ENCODE measurements around the gene DAD1.
"Not testable (repeated sequence)": the region's sequence is repeated elsewhere in the genome, so short reads cannot be mapped to it uniquely, and the experiment has no call there.

The DAD1 gene

DNA sequence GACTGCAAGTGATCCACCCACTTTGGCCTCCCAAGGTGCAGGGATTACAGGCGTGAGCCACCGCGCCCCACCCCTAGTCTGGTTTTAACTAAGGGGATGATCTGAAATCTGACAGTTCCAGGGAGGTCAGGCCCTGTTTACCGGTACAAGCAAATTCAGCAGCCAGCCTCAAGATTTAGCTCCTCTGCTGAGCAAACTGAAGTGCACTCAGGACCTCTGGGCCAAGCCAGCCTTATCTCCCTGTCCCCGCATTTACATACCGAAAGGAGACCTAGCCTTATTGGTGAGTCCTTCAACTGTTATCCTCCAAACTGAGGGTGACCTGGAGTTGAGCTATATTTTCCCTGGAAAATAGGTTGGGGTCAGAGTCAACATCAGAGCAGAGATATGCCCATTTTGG, 8.2 kb upstream of the DAD1 start:
- TF ChIP-seq JUND (IDR thresholded peaks at IDR 0.05; ENCODE audit: low read depth) = no peak
- DNase-seq (ENCODE audit: low read depth in 1 of 2, low spot score in 1 of 2) = no peak
- in situ Hi-C loops (cut with HindIII; ENCODE audit: low pct_unique_long_range_greater_than_20kb, low sequenced_read_pairs) = no loop called here

- in situ Hi-C loops (cut with HindIII; ENCODE audit: low pct_unique_long_range_greater_than_20kb, low sequenced_read_pairs) = no loop called here
- no peak for DNase-seq (ENCODE audit: low read depth in 1 of 2, low spot score in 1 of 2)
- no peak for TF ChIP-seq JUND (IDR thresholded peaks at IDR 0.05; ENCODE audit: low read depth)
Measured at GRCh38 chr14:22596354-22596879, 7.4 kb upstream of the DAD1 start.

DNA sequence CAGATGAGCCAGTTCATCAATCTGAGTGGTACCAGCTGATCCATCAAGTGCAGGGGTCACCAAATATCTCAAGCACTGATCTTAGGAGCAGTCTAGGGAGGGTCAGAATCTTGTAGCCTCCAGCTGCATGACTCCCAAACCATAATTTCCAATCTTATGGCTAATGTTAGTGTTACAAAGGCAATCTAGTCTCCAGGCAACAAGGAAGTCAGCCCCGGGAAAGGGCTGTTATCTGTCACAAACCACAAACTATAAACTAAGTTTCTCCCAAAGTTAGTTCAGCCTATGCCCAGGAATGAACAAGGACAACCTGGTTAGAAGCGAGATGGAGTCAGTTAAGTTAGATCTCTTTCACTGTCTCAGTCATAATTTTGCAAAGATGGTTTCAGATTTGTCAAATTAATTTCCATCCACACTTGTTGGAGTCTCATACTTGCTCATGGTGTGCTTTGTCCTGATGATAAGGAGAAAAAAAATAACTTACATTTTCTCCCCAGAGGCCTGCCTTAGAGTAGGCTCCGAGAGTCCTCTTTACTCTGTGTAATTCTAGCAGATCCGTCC, 5.2 kb upstream of the DAD1 start:
- no peak for DNase-seq (ENCODE audit: low read depth in 1 of 2, low spot score in 1 of 2)
- in situ Hi-C loops (cut with HindIII; ENCODE audit: low pct_unique_long_range_greater_than_20kb, low sequenced_read_pairs) = no loop called here
- no peak for TF ChIP-seq JUND (IDR thresholded peaks at IDR 0.05; ENCODE audit: low read depth)

- no peak for TF ChIP-seq JUND (IDR thresholded peaks at IDR 0.05; ENCODE audit: low read depth)
- in situ Hi-C loops (cut with HindIII; ENCODE audit: low pct_unique_long_range_greater_than_20kb, low sequenced_read_pairs) = no loop called here
- no peak for DNase-seq (ENCODE audit: low read depth in 1 of 2, low spot score in 1 of 2)
Measured at GRCh38 chr14:22593601-22594000, 4.6 kb upstream of the DAD1 start.

GRCh38 chr14:22593189-22593588, 4.2 kb upstream of the DAD1 start:
- in situ Hi-C loops (cut with HindIII; ENCODE audit: low pct_unique_long_range_greater_than_20kb, low sequenced_read_pairs) = no loop called here
- no peak for DNase-seq (ENCODE audit: low read depth in 1 of 2, low spot score in 1 of 2)
- no peak for TF ChIP-seq JUND (IDR thresholded peaks at IDR 0.05; ENCODE audit: low read depth)

DNA sequence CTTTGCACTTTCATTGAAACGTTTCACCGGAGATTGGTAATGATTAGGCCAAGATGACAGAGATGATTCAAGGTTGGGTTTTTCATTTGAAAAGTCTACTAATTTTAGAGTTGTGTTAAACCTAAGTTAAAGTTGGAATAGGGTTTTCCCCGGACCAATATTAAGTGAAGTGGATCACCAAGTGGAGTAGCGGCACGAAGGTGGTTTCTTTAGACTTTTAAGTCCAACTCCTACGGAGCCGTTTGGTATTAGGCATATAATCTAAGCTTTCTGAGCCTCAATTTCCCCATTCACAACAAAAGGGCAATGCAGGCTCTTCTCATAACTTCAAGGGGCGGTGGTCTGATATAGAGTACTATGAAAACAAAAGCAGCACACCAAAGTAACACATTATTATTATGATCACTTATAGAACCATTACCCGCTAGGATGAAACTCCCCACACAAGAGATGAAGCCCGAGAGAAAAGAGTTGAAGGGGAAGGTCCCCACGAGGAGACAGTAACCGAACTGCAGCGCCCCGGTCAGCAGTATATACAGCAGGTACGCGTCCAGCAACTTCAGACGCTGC, 413 bp downstream of the DAD1 start:
- DNase-seq (ENCODE audit: low read depth in 1 of 2, low spot score in 1 of 2) = no peak
- in situ Hi-C loops (cut with HindIII; ENCODE audit: low pct_unique_long_range_greater_than_20kb, low sequenced_read_pairs) = no loop called here
- no peak for TF ChIP-seq JUND (IDR thresholded peaks at IDR 0.05; ENCODE audit: low read depth)

DNA sequence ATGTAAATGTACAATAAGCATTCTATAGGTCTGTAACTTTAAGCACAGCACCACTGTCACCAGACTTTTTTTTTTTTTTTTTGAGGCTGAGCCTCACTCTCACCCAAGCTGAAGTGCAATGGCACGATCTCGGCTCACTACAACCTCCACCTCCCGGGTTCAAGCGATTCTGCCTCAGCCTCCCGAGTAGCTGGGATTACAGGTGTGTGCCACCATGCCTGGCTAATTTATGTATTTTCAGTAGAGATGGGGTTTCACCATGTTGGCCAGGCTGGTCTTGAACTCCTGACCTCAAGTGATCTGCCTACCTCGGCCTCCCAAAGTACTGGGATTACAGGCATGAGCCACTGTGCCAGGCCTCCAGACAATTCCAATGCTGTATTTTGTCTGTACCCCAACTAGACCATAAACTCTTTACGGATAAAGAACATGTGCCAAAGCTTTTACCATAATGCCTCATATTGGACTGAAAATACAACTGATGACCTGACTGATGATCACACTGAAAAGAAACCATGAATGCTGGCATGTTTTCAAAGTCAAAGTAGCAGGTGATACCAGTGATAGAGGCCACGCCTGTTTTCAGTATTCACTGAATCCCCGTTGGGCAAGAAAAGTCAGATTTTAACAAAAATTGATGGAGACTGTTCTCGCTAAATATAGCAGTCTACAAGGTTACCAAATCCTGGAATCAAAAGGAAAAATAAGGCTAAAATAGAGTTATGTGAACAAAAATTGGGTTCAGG, 1.2 kb downstream of the DAD1 start:
- DNase-seq (ENCODE audit: low read depth in 1 of 2, low spot score in 1 of 2); in situ Hi-C loops (cut with HindIII; ENCODE audit: low pct_unique_long_range_greater_than_20kb, low sequenced_read_pairs): not testable (repeated sequence)

DNA sequence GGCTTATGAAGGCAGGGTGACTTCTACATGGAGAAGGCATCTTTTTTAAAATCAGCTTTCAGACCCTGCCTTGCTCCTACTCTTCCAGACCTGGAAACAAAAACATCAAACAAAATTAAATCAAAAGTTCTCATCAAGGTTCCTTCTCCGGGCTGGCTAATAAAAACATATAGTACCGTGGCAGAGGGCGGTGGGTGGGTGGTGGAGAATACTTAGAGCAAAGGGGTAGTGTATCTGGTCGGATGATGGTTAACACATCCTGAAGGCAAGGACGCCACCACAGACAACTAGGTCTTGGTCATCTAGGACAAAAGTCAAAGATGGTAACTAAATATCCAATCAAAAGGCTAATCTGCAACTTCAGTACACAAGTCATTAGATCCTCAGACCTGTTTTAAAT, 1.8 kb downstream of the DAD1 start:
- no peak for DNase-seq (ENCODE audit: low read depth in 1 of 2, low spot score in 1 of 2)
- no peak for TF ChIP-seq JUND (IDR thresholded peaks at IDR 0.05; ENCODE audit: low read depth)
- in situ Hi-C loops (cut with HindIII; ENCODE audit: low pct_unique_long_range_greater_than_20kb, low sequenced_read_pairs) = no loop called here

- no peak for TF ChIP-seq JUND (IDR thresholded peaks at IDR 0.05; ENCODE audit: low read depth)
- DNase-seq (ENCODE audit: low read depth in 1 of 2, low spot score in 1 of 2) = no peak
- in situ Hi-C loops (cut with HindIII; ENCODE audit: low pct_unique_long_range_greater_than_20kb, low sequenced_read_pairs) = no loop called here
Measured at GRCh38 chr14:22583994-22584393, 5.0 kb downstream of the DAD1 start.

DNA sequence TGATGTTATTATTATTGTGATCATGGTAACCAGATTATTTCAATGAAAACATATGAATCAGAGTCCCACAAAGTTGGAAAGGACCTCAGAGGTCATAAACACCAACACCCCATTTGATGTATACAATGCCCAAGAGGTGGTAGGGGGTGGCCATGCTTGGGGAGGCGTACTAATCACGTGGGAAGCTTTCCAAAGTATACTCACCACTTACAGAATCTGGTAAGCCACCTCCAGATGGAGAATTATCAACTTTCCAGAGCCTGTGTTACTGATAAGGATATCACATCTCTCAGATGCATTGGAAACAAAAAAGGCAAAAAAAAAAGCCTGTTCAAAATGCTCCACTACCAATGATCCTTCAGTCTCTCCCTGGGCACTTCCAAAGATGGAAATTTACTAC, 8.4 kb downstream of the DAD1 start:
- DNase-seq (ENCODE audit: low read depth in 1 of 2, low spot score in 1 of 2) = no peak
- no peak for TF ChIP-seq JUND (IDR thresholded peaks at IDR 0.05; ENCODE audit: low read depth)
- in situ Hi-C loops (cut with HindIII; ENCODE audit: low pct_unique_long_range_greater_than_20kb, low sequenced_read_pairs) = no loop called here

GRCh38 chr14:22579881-22580280, 9.1 kb downstream of the DAD1 start:
- DNase-seq (ENCODE audit: low read depth in 1 of 2, low spot score in 1 of 2) = no peak
- in situ Hi-C loops (cut with HindIII; ENCODE audit: low pct_unique_long_range_greater_than_20kb, low sequenced_read_pairs) = no loop called here
- TF ChIP-seq JUND (IDR thresholded peaks at IDR 0.05; ENCODE audit: low read depth) = no peak

- DNase-seq (ENCODE audit: low read depth in 1 of 2, low spot score in 1 of 2) = no peak
- in situ Hi-C loops (cut with HindIII; ENCODE audit: low pct_unique_long_range_greater_than_20kb, low sequenced_read_pairs) = no loop called here
- no peak for TF ChIP-seq JUND (IDR thresholded peaks at IDR 0.05; ENCODE audit: low read depth)
Measured at GRCh38 chr14:22579236-22579635, 9.8 kb downstream of the DAD1 start.

- in situ Hi-C loops (cut with HindIII; ENCODE audit: low pct_unique_long_range_greater_than_20kb, low sequenced_read_pairs) = no loop called here
- no peak for DNase-seq (ENCODE audit: low read depth in 1 of 2, low spot score in 1 of 2)
- no peak for TF ChIP-seq JUND (IDR thresholded peaks at IDR 0.05; ENCODE audit: low read depth)
Measured at GRCh38 chr14:22577334-22577908, 11.6 kb downstream of the DAD1 start.

All from T47D (cell line).